Type B pancreatic cell (in vitro differentiated cells): ENCODE results near the gene ERC2. TPM values are rescaled to one million over a fixed set of nuclear protein-coding genes. Genes with fewer than 3 reads are reported as not detected.
A peak's percentile ranks its signal among the peaks of the same experiment; 100 is the strongest.

Experiments used
- DNase-seq: peaks from one replicate; pipeline ENCODE4 v3.0.0; 2021; ENCODE audit warnings: mixed read lengths; ENCODE audit not compliant: unreplicated experiment; ENCODE audit errors: extremely low spot score
- H3K27ac Mint-ChIP-seq: 2 replicates; pipeline ENCODE4 v1.8.0; 2021; ENCODE audit warnings: mild to moderate bottlenecking, mixed read lengths
- H3K27me3 Mint-ChIP-seq: 2 replicates; pipeline ENCODE4 v1.8.0; 2021; ENCODE audit warnings: mixed read lengths
- H3K36me3 Mint-ChIP-seq: 2 replicates; pipeline ENCODE4 v1.8.0; 2021; ENCODE audit warnings: mixed read lengths
- H3K4me1 Mint-ChIP-seq: one replicate; pipeline ENCODE4 v1.8.0; 2021; ENCODE audit warnings: mixed read lengths; ENCODE audit not compliant: unreplicated experiment
- H3K4me3 Mint-ChIP-seq: 2 replicates; pipeline ENCODE4 v1.8.0; 2021; ENCODE audit warnings: mild to moderate bottlenecking, mixed read lengths
- H3K9me3 Mint-ChIP-seq: 2 replicates; pipeline ENCODE4 v1.8.0; 2021; ENCODE audit warnings: mixed read lengths
- total RNA-seq: library from RNA; stranded (reverse); gene quantifications from 2 replicates; pipeline ENCODE4 v1.2.1, GENCODE V29; 2021; ENCODE audit warnings: low replicate concordance
- TF ChIP-seq, protein P1 (sequence below): fragments of 200-600 bp; sonication (generic); conservative IDR thresholded peaks from 2 replicates; pipeline ENCODE4 v1.5.0; 2021; ENCODE audit warnings: antibody characterized with exemption, mild to moderate bottlenecking

ERC2 gene
- total RNA-seq, 1 donor from 2014 or later: 6.1 TPM

DNA sequence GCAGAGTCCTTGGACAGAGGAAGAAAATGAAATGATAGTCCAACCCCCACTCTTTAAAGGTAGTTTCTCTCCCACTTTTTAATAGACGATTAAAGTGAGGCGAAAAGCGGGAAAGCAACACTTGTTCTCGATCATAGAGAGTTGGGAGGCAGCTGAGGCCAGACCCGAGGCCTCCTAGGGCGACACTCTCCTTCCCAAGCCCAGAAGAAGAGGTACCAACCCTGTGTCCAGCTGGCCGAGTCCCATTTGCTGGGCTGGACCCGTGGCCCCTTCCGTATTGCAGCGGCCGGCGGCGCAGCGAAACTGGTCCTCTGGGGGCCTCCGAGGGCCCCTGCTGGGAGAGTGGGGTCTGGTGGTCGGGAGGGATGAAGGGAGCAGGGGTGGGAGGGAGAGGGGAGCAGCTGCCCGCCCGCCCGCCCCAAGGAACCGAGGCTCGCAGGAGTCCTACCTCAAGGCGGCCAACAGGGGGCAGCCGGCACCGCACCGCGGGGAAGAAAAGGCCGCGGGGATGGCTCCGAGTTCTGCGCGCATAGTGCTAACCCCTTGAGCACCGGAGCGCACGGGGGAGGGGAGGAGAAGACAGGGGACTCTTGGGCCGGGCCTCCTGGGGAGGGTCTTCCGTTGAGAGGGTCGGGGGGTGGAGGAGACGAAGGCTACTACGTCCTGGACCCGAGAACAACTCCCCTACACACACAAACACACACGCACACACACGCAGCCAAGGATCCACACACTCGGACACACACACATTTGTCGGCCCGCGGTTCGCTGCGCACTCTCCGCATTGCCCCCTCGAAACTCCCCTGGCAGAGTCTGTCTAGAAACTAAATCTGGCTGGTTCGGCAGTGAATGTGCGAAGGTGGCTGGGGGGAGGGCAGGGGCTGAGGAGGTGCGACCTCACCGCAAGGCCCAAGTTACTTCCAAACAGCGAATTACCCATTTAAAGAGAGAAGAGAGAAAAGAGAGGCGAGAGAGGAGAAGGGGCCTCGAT lies 983.2 kb downstream of the ERC2 start:
- H3K27me3 Mint-ChIP-seq: peaks cover 65% of the 10 kb centered on the region
- peaks cover 25% of the 10 kb centered on the region for H3K36me3 Mint-ChIP-seq
- TF ChIP-seq, protein P1, sequence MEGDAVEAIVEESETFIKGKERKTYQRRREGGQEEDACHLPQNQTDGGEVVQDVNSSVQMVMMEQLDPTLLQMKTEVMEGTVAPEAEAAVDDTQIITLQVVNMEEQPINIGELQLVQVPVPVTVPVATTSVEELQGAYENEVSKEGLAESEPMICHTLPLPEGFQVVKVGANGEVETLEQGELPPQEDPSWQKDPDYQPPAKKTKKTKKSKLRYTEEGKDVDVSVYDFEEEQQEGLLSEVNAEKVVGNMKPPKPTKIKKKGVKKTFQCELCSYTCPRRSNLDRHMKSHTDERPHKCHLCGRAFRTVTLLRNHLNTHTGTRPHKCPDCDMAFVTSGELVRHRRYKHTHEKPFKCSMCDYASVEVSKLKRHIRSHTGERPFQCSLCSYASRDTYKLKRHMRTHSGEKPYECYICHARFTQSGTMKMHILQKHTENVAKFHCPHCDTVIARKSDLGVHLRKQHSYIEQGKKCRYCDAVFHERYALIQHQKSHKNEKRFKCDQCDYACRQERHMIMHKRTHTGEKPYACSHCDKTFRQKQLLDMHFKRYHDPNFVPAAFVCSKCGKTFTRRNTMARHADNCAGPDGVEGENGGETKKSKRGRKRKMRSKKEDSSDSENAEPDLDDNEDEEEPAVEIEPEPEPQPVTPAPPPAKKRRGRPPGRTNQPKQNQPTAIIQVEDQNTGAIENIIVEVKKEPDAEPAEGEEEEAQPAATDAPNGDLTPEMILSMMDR: peak; percentile 92
- peak overlapping the region; percentile 98 for H3K4me3 Mint-ChIP-seq
- DNase-seq: peak; percentile 93
- H3K4me1 Mint-ChIP-seq: peaks cover 28% of the 10 kb centered on the region
- peak overlapping the region; percentile 90 for H3K27ac Mint-ChIP-seq
- no peaks in the 10 kb centered on the region for H3K9me3 Mint-ChIP-seq

DNA sequence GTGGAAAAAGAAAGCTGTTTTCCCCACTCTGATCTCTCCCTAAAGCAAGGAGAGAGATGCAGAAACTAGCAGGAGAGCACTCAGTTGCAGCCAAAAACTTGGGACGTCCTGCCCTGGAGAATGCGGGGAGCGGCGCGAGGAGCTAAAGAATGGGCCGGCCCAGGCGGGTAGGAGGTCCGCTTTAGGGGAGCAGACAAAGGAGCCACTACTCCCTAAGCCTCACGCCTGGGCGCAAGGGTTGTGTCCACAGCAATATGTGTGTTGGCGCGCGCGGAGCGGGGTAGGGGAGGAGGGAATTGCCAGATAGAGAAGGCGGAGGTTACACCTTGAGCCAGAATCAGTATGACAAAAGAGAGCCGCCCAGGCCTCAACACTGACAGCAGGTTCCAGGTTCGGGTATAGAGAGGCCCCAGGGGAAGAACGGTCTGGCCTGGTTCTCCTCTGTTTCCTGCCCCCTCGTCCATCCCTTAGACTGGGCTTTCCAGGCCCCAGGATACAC lies 984.0 kb downstream of the ERC2 start:
- peak overlapping the region; percentile 98 for H3K4me3 Mint-ChIP-seq
- peaks cover 33% of the 10 kb centered on the region for H3K36me3 Mint-ChIP-seq
- H3K4me1 Mint-ChIP-seq: peaks cover 30% of the 10 kb centered on the region
- peaks cover 63% of the 10 kb centered on the region for H3K27me3 Mint-ChIP-seq
- peak overlapping the region; percentile 90 for H3K27ac Mint-ChIP-seq
- no peak for DNase-seq
- TF ChIP-seq, protein P1: no peak
- no peaks in the 10 kb centered on the region for H3K9me3 Mint-ChIP-seq

DNA sequence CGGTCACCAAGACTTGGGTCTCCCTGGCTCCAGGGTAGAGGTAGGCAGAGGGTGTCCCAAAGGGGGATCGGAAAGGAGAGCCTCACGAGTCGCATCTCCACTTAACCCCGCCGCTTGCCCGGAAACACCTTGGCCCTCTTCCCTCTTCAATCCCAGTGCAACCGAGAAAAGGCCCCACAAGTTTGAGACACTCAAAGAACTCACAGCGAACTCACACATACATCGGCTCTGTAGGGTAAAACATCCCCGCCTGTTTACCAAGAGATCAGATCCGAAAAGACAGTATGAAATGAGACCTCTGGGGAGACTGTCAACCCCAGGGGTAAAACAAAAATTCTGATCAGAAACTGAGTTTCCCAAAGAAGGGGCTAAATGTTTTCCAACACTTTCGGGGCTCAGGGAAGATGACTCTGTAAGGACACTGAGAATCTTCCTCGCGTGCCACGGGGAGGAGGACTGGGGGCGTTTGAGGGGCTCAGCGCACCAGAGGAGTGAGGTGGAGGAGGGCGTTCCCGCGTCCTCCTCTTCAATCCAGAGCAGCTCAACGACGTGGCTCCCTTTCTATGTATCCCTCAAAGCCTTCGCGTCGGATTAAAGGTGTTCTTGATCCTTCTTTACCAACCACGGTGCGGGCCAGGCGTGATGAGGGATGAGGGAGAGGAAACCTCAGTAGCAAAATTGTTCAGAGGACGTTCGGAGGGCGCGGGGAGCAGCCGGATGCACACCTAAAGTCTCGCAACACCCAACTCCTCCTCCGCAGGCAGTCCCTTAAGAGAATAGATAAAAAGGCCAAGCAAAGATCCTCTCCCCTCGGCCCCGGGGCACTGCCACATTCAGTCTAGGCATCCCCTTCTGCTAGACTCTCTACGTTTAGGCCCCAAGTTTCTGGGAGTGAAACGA lies 984.8 kb downstream of the ERC2 start:
- no peak for DNase-seq
- Mint-ChIP-seq H3K36me3 (peaks cover 38% of the 10 kb centered on the region), H3K9me3 (no peaks in the 10 kb centered on the region), H3K27ac (peak overlapping the region; percentile 90), H3K4me1 (peaks cover 35% of the 10 kb centered on the region), H3K4me3 (peak overlapping the region; percentile 98), H3K27me3 (peaks cover 55% of the 10 kb centered on the region)
- TF ChIP-seq, protein P1: no peak

DNA sequence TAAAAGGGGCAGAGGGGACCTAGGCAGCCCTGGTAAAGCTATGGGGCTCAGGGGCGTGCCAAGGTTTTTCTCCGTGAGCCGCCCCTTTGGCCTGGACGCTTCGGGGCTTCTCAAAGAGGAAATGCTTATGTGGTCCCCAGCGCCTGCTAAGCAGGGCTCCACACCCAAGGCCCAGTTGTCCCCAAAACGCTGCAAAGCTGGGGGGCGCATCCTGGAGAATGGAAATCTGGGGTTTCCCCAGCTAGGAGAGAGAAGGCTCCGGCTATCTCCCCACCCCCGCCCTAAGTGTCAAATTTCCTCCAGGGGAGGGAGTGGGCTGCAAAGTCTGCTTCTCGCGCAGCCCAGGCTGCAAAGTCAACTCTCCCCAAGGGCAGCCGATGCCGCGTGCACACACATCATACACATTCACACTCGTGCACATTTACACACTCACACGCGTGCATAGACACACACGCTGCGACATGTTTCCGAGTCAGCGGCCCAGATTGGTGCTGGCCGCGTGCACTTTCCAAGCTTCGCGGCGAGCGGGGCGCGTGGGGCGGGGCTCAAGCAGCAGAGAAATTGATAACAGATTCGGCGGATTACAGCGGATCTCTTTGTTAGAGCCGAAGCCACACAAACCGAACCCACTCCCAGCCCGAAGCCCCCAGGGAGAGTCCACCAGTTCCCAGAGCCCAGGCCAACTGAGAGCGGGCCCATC lies 985.6 kb downstream of the ERC2 start:
- H3K4me3 Mint-ChIP-seq: peak overlapping the region; percentile 98
- H3K9me3 Mint-ChIP-seq: no peaks in the 10 kb centered on the region
- H3K36me3 Mint-ChIP-seq: peaks cover 46% of the 10 kb centered on the region
- H3K4me1 Mint-ChIP-seq: peaks cover 43% of the 10 kb centered on the region
- TF ChIP-seq, protein P1: no peak
- peaks cover 57% of the 10 kb centered on the region for H3K27me3 Mint-ChIP-seq
- no peak for DNase-seq
- H3K27ac Mint-ChIP-seq: peak overlapping the region; percentile 90
